H7 (cell line): ENCODE measurements around the gene CST2. TPM values are rescaled to one million over a fixed set of nuclear protein-coding genes. Genes with fewer than 3 reads are reported as not detected.
A peak's percentile ranks its signal among the peaks of the same experiment; 100 is the strongest.
"Not testable (repeated sequence)": the region's sequence is repeated elsewhere in the genome, so short reads cannot be mapped to it uniquely, and the experiment has no call there.

ENCODE experiments used
- DNase-seq: peaks from one replicate; pipeline ENCODE4 v3.0.0; 2012
- H3K27me3 ChIP-seq: 2 replicates; pipeline ENCODE4 v1.6.0; 2011; ENCODE audit warnings: mild to moderate bottlenecking, low read length; ENCODE audit not compliant: control insufficient read depth, insufficient read depth
- H3K36me3 ChIP-seq: replicated peaks from 2 replicates; pipeline ENCODE4 v1.5.1; 2011; ENCODE audit warnings: low read length; ENCODE audit not compliant: control insufficient read depth, insufficient read depth
- H3K4me3 ChIP-seq: 2 replicates; pipeline ENCODE4 v1.5.1; 2011; ENCODE audit warnings: low read depth, mild to moderate bottlenecking, control low read depth, low read length, moderate library complexity; ENCODE audit not compliant: insufficient read depth
- total RNA-seq: library from RNA; depleted of rRNA; stranded (reverse); fragments of >200 nt; shearing (Covaris generic); gene quantifications from 2 replicates; pipeline ENCODE4 v1.2.3, GENCODE V29; 2014; rRNA removed

Gene CST2
- not detected in 2 replicates for total RNA-seq

GRCh38 chr20:23826541-23827021 is at the start of gene CST2:
Gene CST2 (minus strand): TSS chr20:23826729. CDS start chr20:23826660, 69 bp downstream.
- peak; percentile 57 for DNase-seq
- no peaks in the 10 kb centered on the region for H3K27me3 ChIP-seq
- H3K4me3 ChIP-seq, result no peak within 1 kb of the TSS
- H3K36me3 ChIP-seq, result no peaks in the 10 kb centered on the region

- H3K27me3 ChIP-seq, result no peaks in the 10 kb centered on the region
- H3K36me3 ChIP-seq, result no peaks in the 10 kb centered on the region
- no peak overlapping the region for H3K4me3 ChIP-seq
- DNase-seq, result no peak
Observed at GRCh38 chr20:23875606-23876237, 49.2 kb upstream of the CST2 start.

- no peaks in the 10 kb centered on the region for H3K36me3 ChIP-seq
- DNase-seq, result no peak
- no peaks in the 10 kb centered on the region for H3K27me3 ChIP-seq
- H3K4me3 ChIP-seq, result no peak overlapping the region
Observed at GRCh38 chr20:23874747-23875146, 48.2 kb upstream of the CST2 start.

- H3K27me3 ChIP-seq, result no peaks in the 10 kb centered on the region
- no peaks in the 10 kb centered on the region for H3K36me3 ChIP-seq
- H3K4me3 ChIP-seq, result no peak overlapping the region
- DNase-seq, result no peak
Observed at GRCh38 chr20:23873370-23874015, 47.0 kb upstream of the CST2 start.

- H3K27me3 ChIP-seq, result no peaks in the 10 kb centered on the region
- H3K4me3 ChIP-seq, result no peak overlapping the region
- H3K36me3 ChIP-seq, result no peaks in the 10 kb centered on the region
- DNase-seq, result no peak
Observed at GRCh38 chr20:23872065-23872464, 45.5 kb upstream of the CST2 start.

GRCh38 chr20:23870461-23870860 is 43.9 kb upstream of the CST2 start:
- no peaks in the 10 kb centered on the region for H3K27me3 ChIP-seq
- H3K36me3 ChIP-seq, result no peaks in the 10 kb centered on the region
- DNase-seq, result no peak
- no peak overlapping the region for H3K4me3 ChIP-seq

GRCh38 chr20:23869520-23869919 is 43.0 kb upstream of the CST2 start:
- H3K4me3 ChIP-seq, result no peak overlapping the region
- H3K27me3 ChIP-seq, result no peaks in the 10 kb centered on the region
- no peak for DNase-seq
- H3K36me3 ChIP-seq, result no peaks in the 10 kb centered on the region

- no peak overlapping the region for H3K4me3 ChIP-seq
- no peak for DNase-seq
- H3K27me3 ChIP-seq, result no peaks in the 10 kb centered on the region
- H3K36me3 ChIP-seq, result no peaks in the 10 kb centered on the region
Observed at GRCh38 chr20:23868321-23868720, 41.8 kb upstream of the CST2 start.

GRCh38 chr20:23867152-23867776 is 40.7 kb upstream of the CST2 start:
- DNase-seq, result no peak
- H3K4me3 ChIP-seq, result no peak overlapping the region
- H3K36me3 ChIP-seq, result no peaks in the 10 kb centered on the region
- H3K27me3 ChIP-seq, result no peaks in the 10 kb centered on the region

- not testable (repeated sequence) for H3K36me3 ChIP-seq, H3K27me3 ChIP-seq, DNase-seq, H3K4me3 ChIP-seq
Observed at GRCh38 chr20:23860771-23861170, 34.2 kb upstream of the CST2 start.

GRCh38 chr20:23857962-23858595 is 31.6 kb upstream of the CST2 start:
- Histone ChIP-seq H3K27me3 (no peaks in the 10 kb centered on the region), H3K4me3 (no peak overlapping the region), H3K36me3 (no peaks in the 10 kb centered on the region)
- DNase-seq, result peak; percentile 53

- no peak for DNase-seq
- Histone ChIP-seq H3K27me3 (no peaks in the 10 kb centered on the region), H3K4me3 (no peak overlapping the region), H3K36me3 (no peaks in the 10 kb centered on the region)
Observed at GRCh38 chr20:23856736-23857135, 30.2 kb upstream of the CST2 start.

GRCh38 chr20:23856226-23856625 is 29.7 kb upstream of the CST2 start:
- no peak overlapping the region for H3K4me3 ChIP-seq
- DNase-seq, result no peak
- H3K36me3 ChIP-seq, result no peaks in the 10 kb centered on the region
- no peaks in the 10 kb centered on the region for H3K27me3 ChIP-seq

GRCh38 chr20:23841693-23842092 is 15.2 kb upstream of the CST2 start:
- no peak overlapping the region for H3K4me3 ChIP-seq

GRCh38 chr20:23835716-23836115 is 9.2 kb upstream of the CST2 start:
- DNase-seq, result no peak
- no peak overlapping the region for H3K4me3 ChIP-seq
- H3K27me3 ChIP-seq, result no peaks in the 10 kb centered on the region
- H3K36me3 ChIP-seq, result no peaks in the 10 kb centered on the region

More at GRCh38 chr20:23841693-23842092, 15.2 kb upstream of the CST2 start:
- DNase-seq, result no peak
- Histone ChIP-seq H3K36me3 (no peaks in the 10 kb centered on the region), H3K27me3 (no peaks in the 10 kb centered on the region)
